NCI-H510A (cell line): ENCODE measurements around the gene DOCK7.
"Not testable (repeated sequence)": the region's sequence is repeated elsewhere in the genome, so short reads cannot be mapped to it uniquely, and the experiment has no call there.

Experiments used
- DNase-seq: peaks from one replicate; lab custom pipeline; 2025; lab: John Stamatoyannopoulos, UW

Gene DOCK7

DNA sequence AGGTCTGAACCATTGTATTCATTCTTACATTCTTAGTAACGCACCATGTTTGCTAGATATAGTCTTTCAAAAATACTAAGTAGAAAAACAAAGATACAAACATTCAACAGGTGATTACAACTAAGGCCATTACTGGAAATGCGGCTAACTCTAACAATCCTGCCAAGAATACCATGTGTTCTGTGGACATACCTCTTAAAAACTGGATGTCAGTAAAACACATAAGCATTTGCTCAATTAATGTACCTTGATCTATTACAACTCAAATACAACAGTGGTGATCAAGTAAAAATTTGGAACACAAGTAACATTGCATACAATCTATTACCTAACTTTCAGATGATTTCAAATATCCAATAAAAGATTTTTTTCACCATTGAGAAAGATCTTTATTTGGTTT, 75.4 kb downstream of the DOCK7 start:
- DNase-seq: no peak

DNA sequence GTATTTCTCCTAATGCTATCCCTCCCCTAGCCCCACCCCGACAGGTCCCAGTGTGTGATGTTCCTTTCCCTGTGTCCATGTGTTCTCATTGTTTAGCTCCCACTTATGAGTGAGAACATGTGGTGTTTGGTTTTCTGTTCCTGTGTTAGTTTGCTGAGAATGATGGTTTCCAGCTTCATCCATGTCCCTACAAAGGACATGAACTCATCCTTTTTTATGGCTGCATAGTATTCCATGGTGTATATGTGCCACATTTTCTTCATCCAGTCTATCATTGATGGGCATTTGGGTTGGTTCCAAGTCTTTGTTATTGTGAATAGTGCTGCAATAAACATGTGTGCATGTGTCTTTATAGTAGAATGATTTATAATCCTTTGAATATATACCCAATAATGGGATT, 77.6 kb downstream of the DOCK7 start:
- not testable (repeated sequence) for DNase-seq

DNA sequence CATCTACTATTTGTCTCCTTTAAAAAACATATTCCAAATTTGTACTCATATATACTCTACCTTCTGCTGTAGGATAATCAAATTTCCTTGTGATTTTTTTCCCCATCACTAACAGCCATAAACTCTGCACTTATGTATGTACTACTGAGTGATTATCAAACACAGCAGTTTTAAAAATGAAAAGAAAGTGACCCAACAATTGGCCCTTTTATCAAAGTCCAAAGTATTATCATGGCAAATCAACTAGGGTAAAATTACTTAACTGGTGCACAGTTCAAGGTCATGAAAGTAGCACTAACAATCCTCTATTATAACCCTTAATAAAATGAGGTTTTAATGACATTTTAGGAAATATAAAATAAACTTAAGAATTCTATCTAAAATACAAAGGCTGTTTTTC, 79.3 kb downstream of the DOCK7 start:
- DNase-seq: no peak

DNA sequence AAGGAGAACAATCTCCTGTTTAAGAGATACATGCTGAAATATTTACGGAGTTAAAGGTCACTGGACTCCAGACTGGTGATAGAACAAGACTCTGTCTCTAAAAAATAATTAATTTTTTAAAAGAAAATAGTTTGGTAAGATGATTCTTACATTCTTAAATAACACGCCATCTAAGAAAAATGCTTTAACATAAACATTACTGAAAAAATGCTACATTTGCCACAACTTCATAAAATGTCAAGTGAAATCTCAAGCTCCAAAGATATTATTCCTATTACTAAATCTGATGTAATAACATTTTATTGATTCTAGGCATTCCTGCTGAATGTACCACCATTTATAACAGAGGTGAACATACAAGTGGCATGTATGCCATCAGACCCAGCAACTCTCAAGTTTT, 86.7 kb downstream of the DOCK7 start:
- no peak for DNase-seq

DNA sequence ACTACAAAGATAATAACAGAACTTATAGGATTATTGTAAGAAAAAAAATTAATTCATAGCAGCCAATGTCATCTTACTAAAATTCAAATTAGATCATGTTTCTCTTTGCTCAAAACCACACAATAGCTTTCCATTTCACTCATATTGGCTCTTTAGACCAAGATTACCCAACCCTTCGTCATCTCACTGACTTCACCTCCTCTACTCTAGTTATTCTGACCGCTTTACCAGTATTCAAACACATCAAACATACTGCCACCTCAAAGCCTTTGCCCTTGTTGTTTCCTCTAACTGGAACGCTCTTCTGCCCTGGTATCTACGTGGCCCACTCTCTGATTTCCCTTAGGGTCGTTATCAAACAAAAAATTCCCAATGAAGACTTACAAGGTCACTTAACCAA, 89.1 kb downstream of the DOCK7 start:
- DNase-seq: no peak

DNA sequence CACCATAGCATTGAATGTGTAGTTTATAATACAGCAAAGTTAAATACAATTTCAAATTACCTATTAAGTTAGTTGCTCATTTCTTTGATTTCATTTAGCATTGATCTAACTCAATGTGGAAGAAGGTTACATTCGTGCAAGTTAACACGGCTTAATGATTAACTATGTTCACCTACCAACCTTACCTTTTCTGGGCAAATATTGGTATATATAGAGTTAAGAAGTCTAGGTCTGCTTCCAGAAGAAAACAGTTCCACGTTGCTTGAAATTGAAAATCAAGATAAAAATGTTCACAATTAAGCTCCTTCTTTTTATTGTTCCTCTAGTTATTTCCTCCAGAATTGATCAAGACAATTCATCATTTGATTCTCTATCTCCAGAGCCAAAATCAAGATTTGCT, 90.9 kb downstream of the DOCK7 start, which contains the start of gene ANGPTL3:
TSS of gene ANGPTL3 (plus strand) at position 240 of the 400 bp plus-strand sequence. CDS start at position 287, 47 bp downstream.
- no peak for DNase-seq

DNA sequence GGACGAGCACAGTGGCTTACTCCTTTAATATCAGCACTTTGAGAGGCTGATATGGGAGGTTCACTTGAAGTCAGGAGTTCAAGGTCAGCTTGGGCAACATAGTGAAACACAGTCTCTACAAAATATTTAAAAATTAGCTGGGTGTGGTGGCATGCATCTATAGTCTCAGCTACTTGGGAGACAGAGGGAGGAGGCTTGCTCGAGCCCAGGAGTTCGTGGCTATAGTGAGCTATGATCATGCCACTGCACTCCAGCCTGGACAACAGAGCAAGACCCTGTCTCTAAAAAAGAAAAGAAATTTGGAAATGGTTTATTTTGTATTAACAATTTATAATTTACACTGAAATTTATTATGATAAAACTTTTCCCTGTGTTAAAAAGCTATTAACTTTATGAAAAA, 92.5 kb downstream of the DOCK7 start:
- DNase-seq: no peak

DNA sequence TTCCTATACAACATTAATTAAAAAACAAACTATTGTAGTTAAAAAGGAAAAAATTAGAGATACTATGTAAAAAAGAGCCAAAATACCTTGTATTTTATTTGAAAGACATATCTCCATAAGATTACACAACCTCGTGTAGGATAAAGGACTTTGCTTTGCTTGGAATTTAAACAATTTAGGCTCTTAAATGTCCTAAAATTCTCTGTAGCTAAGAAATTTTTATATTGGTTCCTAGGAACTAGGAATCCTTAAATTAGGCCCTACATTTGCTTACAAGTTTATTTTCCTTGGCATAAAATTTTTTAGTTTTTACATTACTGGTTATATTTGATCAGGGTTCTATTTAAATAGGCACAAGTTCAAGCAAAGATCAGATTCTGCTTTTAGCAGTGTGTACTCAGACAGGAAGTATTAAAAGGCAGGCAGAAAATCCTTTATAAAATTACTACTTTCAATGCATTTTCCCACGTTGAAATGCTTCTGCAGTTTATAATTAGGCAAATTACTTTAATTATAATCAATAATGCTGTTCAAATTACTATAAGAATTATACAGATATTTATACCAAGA, 94.3 kb downstream of the DOCK7 start:
- no peak for DNase-seq

DNA sequence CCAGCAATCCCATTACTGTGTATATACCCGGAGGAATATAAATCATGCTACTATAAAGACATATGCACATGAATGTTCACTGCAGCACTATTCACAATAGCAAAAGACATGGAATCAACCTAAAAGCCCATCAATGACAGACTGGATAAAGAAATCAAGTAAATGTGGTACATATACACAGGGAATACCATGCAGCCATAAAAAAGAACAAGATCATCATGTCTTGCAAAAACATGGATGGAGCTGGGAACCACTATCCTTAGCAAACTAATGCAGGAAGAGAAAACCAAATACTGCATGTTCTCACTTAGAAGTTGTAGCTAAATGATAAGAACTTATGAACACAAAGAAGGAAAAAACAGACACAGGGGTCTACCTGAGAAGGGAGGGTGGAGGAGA, 97.2 kb downstream of the DOCK7 start:
- no peak for DNase-seq

GRCh38 chr1:62590255-62590969, 97.8 kb downstream of the DOCK7 start:
- no peak for DNase-seq

- no peak for DNase-seq
Observed at GRCh38 chr1:62589321-62589720, 98.9 kb downstream of the DOCK7 start.

DNA sequence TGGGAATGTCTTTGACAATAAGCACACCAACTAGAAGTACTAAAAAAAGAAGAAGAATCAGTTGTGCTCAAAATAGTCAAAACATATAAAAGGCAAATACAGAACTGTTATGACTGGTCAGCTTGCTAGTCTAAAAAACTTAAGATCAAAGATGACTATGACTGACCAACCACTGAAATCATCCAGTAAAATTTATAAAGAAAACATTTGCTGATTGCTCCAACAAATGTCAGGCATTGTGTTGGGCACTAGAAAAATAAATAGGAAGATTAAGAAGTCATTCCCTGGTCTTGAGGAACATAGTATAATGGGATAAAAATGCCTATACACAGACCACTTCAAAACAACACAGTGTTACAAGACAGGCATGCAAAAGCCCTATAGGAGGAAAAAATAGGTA, 100.2 kb downstream of the DOCK7 start:
- no peak for DNase-seq

- DNase-seq: no peak
Observed at GRCh38 chr1:62585469-62586155, 102.6 kb downstream of the DOCK7 start.

DNA sequence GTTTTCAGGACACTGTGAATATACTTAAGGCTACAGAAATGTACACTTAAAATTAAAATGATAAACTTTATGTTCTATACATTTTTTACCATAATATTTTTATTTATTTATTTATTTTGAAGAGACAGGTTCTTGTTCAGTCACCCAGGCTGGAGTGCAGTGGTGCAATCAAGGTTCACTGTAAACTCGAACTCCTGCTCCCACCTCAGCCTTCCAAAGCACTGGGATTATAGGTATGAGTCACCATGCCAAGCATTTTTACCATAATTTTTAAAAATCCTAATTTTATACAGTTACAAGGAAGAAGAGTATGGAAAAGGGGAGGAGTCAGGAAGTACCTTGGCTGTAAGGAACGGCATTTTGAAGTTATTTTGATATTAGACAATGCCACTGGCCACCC, 114.5 kb downstream of the DOCK7 start:
- no peak for DNase-seq

- no peak for DNase-seq
Observed at GRCh38 chr1:62572476-62572875, 115.7 kb downstream of the DOCK7 start.

DNA sequence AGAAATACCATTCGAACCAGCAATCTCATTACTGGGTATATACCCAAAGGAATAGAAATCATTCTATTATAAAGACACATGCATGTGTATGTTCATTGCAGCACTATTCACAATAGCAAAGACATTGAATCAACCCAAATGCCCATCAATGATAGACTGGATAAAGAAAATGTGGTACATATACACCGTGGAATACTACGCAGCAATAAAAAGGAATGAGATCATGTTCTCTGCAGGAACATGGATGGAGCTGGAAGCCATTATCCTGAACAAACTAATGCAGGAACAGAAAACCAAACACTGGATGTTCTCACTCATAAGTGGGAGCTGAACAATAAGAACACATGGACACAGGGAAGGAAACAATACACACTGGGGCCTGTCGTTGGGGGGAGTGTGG, 116.7 kb downstream of the DOCK7 start:
- DNase-seq: not testable (repeated sequence)

- DNase-seq: not testable (repeated sequence)
Observed at GRCh38 chr1:62567926-62568325, 120.3 kb downstream of the DOCK7 start.

DNA sequence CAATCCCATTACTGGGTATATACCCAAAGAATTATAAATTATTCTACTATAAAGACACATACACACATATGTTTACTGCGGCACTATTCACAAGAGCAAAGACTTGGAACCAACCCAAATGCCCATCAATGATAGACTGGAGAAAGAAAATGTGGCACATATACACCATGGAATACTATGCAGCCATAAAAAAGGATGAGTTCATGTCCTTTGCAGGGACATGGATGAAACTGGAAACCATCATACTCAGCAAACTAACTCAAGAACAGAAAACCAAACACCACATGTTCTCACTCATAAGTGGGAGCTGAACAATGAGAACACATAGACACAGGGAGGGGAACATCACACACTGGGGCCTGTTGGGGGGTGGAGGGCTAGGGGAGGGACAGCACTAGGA, 121.0 kb downstream of the DOCK7 start:
- not testable (repeated sequence) for DNase-seq

GRCh38 chr1:62561306-62561705, 126.9 kb downstream of the DOCK7 start:
- DNase-seq: no peak

- no peak for DNase-seq
Observed at GRCh38 chr1:62544570-62544969, 143.6 kb downstream of the DOCK7 start.

GRCh38 chr1:62541048-62541447, 147.1 kb downstream of the DOCK7 start:
- no peak for DNase-seq

- DNase-seq: no peak
Observed at GRCh38 chr1:62539028-62539447, 149.1 kb downstream of the DOCK7 start.

DNA sequence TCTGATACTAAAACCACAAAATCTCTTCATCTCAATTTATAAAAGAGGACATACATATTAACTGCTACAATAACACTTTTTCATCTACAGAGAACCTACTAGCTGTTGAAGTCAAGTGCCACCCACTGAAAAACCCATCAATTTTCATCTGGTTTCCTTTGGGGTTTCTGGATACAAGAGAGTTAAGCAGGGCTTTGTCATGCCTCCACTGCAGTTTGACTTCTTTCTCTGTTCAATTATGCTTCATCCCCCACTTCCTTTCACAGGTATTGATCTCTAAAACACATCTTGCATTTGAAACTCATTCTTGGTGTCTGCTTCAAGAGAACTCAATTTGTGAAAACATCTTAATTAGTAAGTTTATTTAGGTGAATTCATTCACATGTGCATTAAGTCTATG, 151.3 kb downstream of the DOCK7 start:
- no peak for DNase-seq
